Bronchial epithelial cell (primary cell): ENCODE data around the gene BCAP31. TPM values are rescaled to one million over a fixed set of nuclear protein-coding genes. Genes with fewer than 3 reads are reported as not detected.

Experiments used
- DNase-seq: peaks from one replicate; pipeline ENCODE4 v3.0.0-alpha.2; 2010; ENCODE audit warnings: low read depth
- FAIRE-seq: peaks from 2 replicates; lab custom pipeline; 2011; peaks lifted over from hg19 to GRCh38; lab: Jason Lieb, UNC
- H3K27me3 ChIP-seq: 2 replicates; pipeline ENCODE4 v1.5.1; 2011; ENCODE audit warnings: low read length; ENCODE audit not compliant: control insufficient read depth, insufficient read depth
- H3K36me3 ChIP-seq: 2 replicates; pipeline ENCODE4 v1.5.1; 2011; ENCODE audit warnings: low read length; ENCODE audit not compliant: control insufficient read depth, insufficient read depth
- H3K4me3 ChIP-seq: 2 replicates; pipeline ENCODE4 v1.5.1; 2011; ENCODE audit warnings: mild to moderate bottlenecking, low read depth, low read length, control low read depth
- total RNA-seq: library from RNA; depleted of rRNA; stranded (reverse); fragments of >200 nt; gene quantifications from 2 replicates; pipeline ENCODE4 v1.2.1, GENCODE V29; 2014
- TF ChIP-seq, protein P1 (sequence below): IDR thresholded peaks from 2 replicates; pipeline ENCODE4 v1.5.1; 2011; ENCODE audit warnings: mild to moderate bottlenecking, moderate library complexity, low read length, control low read depth, inconsistent platforms; ENCODE audit not compliant: insufficient read depth, severe bottlenecking

The BCAP31 gene
- total RNA-seq, 1 donor from 2014 or later = 300 TPM

GRCh38 chrX:153690466-153690865 is 33.7 kb downstream of the BCAP31 start:
- Histone ChIP-seq H3K27me3 (no peaks in the 10 kb centered on the region), H3K4me3 (no peak overlapping the region), H3K36me3 (peaks cover 7% of the 10 kb centered on the region)
- FAIRE-seq = no peak
- TF ChIP-seq, protein P1, sequence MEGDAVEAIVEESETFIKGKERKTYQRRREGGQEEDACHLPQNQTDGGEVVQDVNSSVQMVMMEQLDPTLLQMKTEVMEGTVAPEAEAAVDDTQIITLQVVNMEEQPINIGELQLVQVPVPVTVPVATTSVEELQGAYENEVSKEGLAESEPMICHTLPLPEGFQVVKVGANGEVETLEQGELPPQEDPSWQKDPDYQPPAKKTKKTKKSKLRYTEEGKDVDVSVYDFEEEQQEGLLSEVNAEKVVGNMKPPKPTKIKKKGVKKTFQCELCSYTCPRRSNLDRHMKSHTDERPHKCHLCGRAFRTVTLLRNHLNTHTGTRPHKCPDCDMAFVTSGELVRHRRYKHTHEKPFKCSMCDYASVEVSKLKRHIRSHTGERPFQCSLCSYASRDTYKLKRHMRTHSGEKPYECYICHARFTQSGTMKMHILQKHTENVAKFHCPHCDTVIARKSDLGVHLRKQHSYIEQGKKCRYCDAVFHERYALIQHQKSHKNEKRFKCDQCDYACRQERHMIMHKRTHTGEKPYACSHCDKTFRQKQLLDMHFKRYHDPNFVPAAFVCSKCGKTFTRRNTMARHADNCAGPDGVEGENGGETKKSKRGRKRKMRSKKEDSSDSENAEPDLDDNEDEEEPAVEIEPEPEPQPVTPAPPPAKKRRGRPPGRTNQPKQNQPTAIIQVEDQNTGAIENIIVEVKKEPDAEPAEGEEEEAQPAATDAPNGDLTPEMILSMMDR = no peak
- DNase-seq = no peak

- H3K36me3 ChIP-seq = peaks cover 7% of the 10 kb centered on the region
- peak overlapping the region; percentile 50 for H3K4me3 ChIP-seq
- TF ChIP-seq, protein P1 = peak; percentile 26
- DNase-seq (peak; percentile 46), FAIRE-seq (no peak)
- H3K27me3 ChIP-seq = no peaks in the 10 kb centered on the region
Measured at GRCh38 chrX:153689654-153690465, 34.3 kb downstream of the BCAP31 start.

- TF ChIP-seq, protein P1 = no peak
- peak overlapping the region; percentile 50 for H3K4me3 ChIP-seq
- H3K27me3 ChIP-seq = no peaks in the 10 kb centered on the region
- no peak for FAIRE-seq
- peaks cover 7% of the 10 kb centered on the region for H3K36me3 ChIP-seq
- no peak for DNase-seq
Measured at GRCh38 chrX:153688911-153689590, 35.1 kb downstream of the BCAP31 start.

GRCh38 chrX:153688506-153688905 is 35.7 kb downstream of the BCAP31 start:
- no peak for DNase-seq
- peaks cover 6% of the 10 kb centered on the region for H3K36me3 ChIP-seq
- no peak for FAIRE-seq
- peak overlapping the region; percentile 50 for H3K4me3 ChIP-seq
- no peaks in the 10 kb centered on the region for H3K27me3 ChIP-seq
- TF ChIP-seq, protein P1 = no peak

GRCh38 chrX:153688071-153688470 is 36.1 kb downstream of the BCAP31 start:
- Histone ChIP-seq H3K27me3 (no peaks in the 10 kb centered on the region), H3K4me3 (peak overlapping the region; percentile 1), H3K36me3 (peaks cover 5% of the 10 kb centered on the region)
- DNase-seq = no peak
- TF ChIP-seq, protein P1 = no peak
- FAIRE-seq = no peak
